Choroid plexus epithelial cell (primary cell): Measurements from ENCODE around the gene CACUL1.
A peak's percentile ranks its signal among the peaks of the same experiment; 100 is the strongest.

Source experiments
- DNase-seq: peaks from one replicate; pipeline ENCODE4 v3.0.0-alpha.2; 2010; ENCODE audit warnings: low read depth
- H3K4me3 ChIP-seq: 2 replicates; pipeline ENCODE4 v1.5.1; 2011; ENCODE audit warnings: low read depth, mild to moderate bottlenecking, control low read depth, low read length, moderate library complexity
- CTCF ChIP-seq: conservative IDR thresholded peaks from 2 replicates; pipeline ENCODE4 v1.5.1; 2011; ENCODE audit warnings: low read depth, mild to moderate bottlenecking, control low read depth, inconsistent platforms, low read length, moderate library complexity

The CACUL1 gene

GRCh38 chr10:118768041-118768919 lies 13.5 kb upstream of the CACUL1 start:
- no peak overlapping the region for H3K4me3 ChIP-seq
- no peak for TF ChIP-seq CTCF
- DNase-seq, result no peak

DNA sequence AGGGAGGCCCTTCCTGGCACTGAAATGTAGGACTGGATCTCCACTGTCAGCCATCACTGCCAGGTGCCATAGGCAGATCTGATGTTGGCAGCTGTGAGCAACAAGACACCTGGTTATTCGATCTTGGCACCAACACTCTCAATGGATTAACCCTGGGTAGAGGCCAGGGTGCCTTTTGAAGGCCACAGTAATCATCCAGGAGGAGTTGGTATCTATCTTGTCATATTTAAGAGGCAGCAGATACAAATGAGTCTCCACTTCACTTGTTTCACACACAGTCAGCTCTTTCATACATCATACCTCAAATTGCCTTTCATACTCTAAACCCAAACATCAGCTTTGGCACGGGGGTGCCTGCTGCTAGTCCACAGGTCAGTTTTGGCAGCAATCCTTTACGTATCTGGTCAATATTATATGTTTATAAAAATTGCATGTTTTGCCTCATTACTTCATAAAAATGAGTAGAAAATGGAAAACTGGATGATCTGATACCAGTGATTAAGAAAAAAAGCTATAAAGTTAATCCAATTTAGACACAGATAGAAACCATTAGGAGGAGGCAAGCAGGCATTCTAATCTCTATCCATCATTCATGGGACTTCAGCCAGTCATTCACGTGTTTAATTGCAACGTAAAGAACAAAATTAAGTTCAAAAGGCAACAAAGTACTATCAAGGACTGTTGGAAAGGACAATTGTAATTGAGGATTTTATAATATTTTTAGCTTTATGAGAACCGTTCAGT lies 12.7 kb upstream of the CACUL1 start:
- TF ChIP-seq CTCF, result no peak
- no peak for DNase-seq
- no peak overlapping the region for H3K4me3 ChIP-seq

GRCh38 chr10:118764195-118764594 lies 9.4 kb upstream of the CACUL1 start:
- H3K4me3 ChIP-seq, result no peak overlapping the region
- no peak for DNase-seq
- TF ChIP-seq CTCF, result no peak

DNA sequence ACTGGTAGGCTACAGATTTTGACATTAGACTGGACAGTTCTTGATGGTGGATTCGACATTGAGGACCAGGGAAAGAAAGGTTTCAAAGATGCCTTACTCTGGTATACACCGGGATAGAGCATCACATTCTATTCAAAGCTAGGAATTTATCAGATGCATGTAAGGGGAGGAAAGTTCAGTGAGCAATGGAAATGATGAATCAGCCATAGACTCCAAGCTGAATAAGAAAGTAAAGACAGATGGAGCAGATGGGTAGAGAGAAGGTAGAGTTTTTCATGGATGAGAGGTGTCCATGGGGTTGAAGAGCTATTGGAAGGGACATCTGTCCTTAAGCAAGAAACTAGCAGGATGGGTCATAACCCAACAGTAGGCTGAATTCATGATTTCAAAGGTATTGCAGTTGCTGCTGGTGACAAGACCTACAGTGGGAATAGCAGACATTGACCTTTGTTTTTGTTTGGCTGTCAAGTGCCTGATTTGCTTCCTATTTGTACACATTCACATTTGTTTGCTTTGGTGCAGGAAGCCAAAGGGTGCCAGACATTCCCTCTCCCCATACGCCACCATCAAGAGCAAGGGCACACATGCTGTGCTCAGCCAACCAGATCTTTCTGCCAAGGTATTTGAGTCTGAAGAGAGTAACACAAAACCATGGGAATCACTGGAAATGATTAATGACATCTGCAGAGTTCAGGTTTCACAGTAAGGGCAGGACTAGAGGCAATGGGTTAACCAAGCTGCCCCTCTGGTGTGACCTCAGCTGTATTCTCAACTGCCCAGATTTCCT lies 8.6 kb upstream of the CACUL1 start:
- TF ChIP-seq CTCF, result no peak
- DNase-seq, result peak; percentile 31
- no peak overlapping the region for H3K4me3 ChIP-seq

DNA sequence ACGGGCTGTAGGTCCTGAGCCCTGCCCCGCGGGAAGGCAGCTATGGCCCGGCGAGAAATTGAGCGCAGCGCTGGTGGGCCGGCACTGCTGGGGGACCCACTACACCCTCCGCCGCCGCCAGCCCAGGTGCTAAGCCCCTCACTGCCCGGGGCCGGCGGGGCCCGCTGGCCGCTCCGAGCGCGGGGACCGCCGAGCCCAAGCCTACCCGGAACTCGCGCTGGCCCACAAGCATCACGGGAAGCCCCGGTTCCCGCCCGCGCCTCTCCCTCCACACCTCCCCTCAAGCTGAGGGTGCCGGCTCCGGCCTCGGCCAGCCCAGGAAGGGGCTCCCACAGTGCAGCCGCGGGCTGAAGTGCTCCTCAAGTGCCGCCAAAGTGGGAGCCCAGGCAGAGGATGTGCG lies 5.5 kb upstream of the CACUL1 start:
- no peak overlapping the region for H3K4me3 ChIP-seq
- DNase-seq, result no peak
- TF ChIP-seq CTCF, result no peak

- DNase-seq, result no peak
- no peak for TF ChIP-seq CTCF
- H3K4me3 ChIP-seq, result no peak overlapping the region
Measured at GRCh38 chr10:118758449-118758848, 3.7 kb upstream of the CACUL1 start.
